Neural progenitor cell (in vitro differentiated cells): ENCODE measurements around the gene MZT2B. TPM values are rescaled to one million over a fixed set of nuclear protein-coding genes. Genes with fewer than 3 reads are reported as not detected.
"Not testable (repeated sequence)": the region's sequence is repeated elsewhere in the genome, so short reads cannot be mapped to it uniquely, and the experiment has no call there.

Experiments
- DNase-seq: peaks from one replicate; pipeline ENCODE4 v3.0.0-alpha.2; 2016; ENCODE audit warnings: low spot score
- H2AFZ ChIP-seq: fragments of 200-600 bp; sonication (generic); replicated peaks from 2 replicates; pipeline ENCODE4 v1.6.1; 2016; ENCODE audit warnings: antibody characterized with exemption
- H3F3A ChIP-seq: fragments of 200-600 bp; sonication (generic); 2 replicates; pipeline ENCODE4 v1.6.1; 2016; ENCODE audit warnings: antibody characterized with exemption, low read depth
- H3K27ac ChIP-seq: fragments of 200-600 bp; sonication (generic); 2 replicates; pipeline ENCODE4 v1.5.1; 2016; ENCODE audit warnings: mild to moderate bottlenecking
- H3K27me3 ChIP-seq: fragments of 200-600 bp; sonication (generic); 2 replicates; pipeline ENCODE4 v1.6.1; 2016; ENCODE audit warnings: mild to moderate bottlenecking, moderate library complexity
- H3K36me3 ChIP-seq: fragments of 200-600 bp; sonication (generic); 2 replicates; pipeline ENCODE4 v1.5.1; 2016
- H3K4me1 ChIP-seq: fragments of 200-600 bp; sonication (generic); 2 replicates; pipeline ENCODE4 v1.6.1; 2016; ENCODE audit warnings: mixed run types
- H3K4me2 ChIP-seq: fragments of 200-600 bp; sonication (generic); 2 replicates; pipeline ENCODE4 v1.6.1; 2016
- H3K4me3 ChIP-seq: fragments of 200-600 bp; sonication (generic); 2 replicates; pipeline ENCODE4 v1.5.1; 2016
- H3K79me2 ChIP-seq: fragments of 200-600 bp; sonication (generic); 2 replicates; pipeline ENCODE4 v1.6.1; 2016; ENCODE audit warnings: low read depth
- H3K9ac ChIP-seq: fragments of 200-600 bp; sonication (generic); 2 replicates; pipeline ENCODE4 v1.6.1; 2016
- H3K9me3 ChIP-seq: fragments of 200-600 bp; sonication (generic); 2 replicates; pipeline ENCODE4 v1.5.1; 2016; ENCODE audit warnings: low read depth
- H4K20me1 ChIP-seq: fragments of 200-600 bp; sonication (generic); 2 replicates; pipeline ENCODE4 v1.6.1; 2016; ENCODE audit warnings: low read depth
- H3K27ac Mint-ChIP-seq: 3 replicates; pipeline ENCODE4 v1.8.0; 2021; ENCODE audit warnings: mixed read lengths
- H3K27me3 Mint-ChIP-seq: 2 replicates; pipeline ENCODE4 v1.8.0; 2022; ENCODE audit warnings: low read depth, mild to moderate bottlenecking, inconsistent platforms, moderate library complexity, mixed read lengths; ENCODE audit not compliant: insufficient read depth
- H3K36me3 Mint-ChIP-seq: 3 replicates; pipeline ENCODE4 v1.8.0; 2021; ENCODE audit warnings: mixed read lengths
- H3K4me1 Mint-ChIP-seq: 3 replicates; pipeline ENCODE4 v1.8.0; 2021; ENCODE audit warnings: mixed read lengths
- H3K4me3 Mint-ChIP-seq: 3 replicates; pipeline ENCODE4 v1.8.0; 2021; ENCODE audit warnings: mild to moderate bottlenecking, moderate library complexity, mixed read lengths
- H3K9me3 Mint-ChIP-seq: 3 replicates; pipeline ENCODE4 v1.8.0; 2020; ENCODE audit warnings: mixed read lengths
- CTCF ChIP-seq: fragments of 200-600 bp; sonication (generic); IDR thresholded peaks from 2 replicates; pipeline ENCODE4 v1.5.1; 2017; ENCODE audit warnings: antibody characterized with exemption, mild to moderate bottlenecking
- EZH2 ChIP-seq: fragments of 200-600 bp; sonication (generic); IDR thresholded peaks from 2 replicates; pipeline ENCODE4 v1.6.1; 2017; ENCODE audit warnings: antibody characterized with exemption, mild to moderate bottlenecking, moderate library complexity
- total RNA-seq: library from RNA; depleted of rRNA; stranded (reverse); fragments of >200 nt; gene quantifications from 2 replicates; pipeline ENCODE4 v1.2.3, GENCODE V29; 2015; ENCODE audit warnings: low replicate concordance

MZT2B gene
- total RNA-seq, 1 donor from 2014 or later, result 21.4 TPM

GRCh38 chr2:130198343-130198742, 16.3 kb downstream of the MZT2B start, which contains the start of gene TUBA3E:
Gene TUBA3E, minus strand, starts transcription at chr2:130198439. Its CDS starts 79 bp downstream, at chr2:130198360.
- no peaks in the 10 kb centered on the region for H3K27me3 ChIP-seq
- peaks cover 4% of the 10 kb centered on the region for H3K27me3 Mint-ChIP-seq
- H3K79me2 ChIP-seq, result no peaks in the 10 kb centered on the region
- no peaks in the 10 kb centered on the region for H3K4me1 ChIP-seq
- no peak for DNase-seq
- TF ChIP-seq EZH2 (no peak), CTCF (no peak)
- no peak within 1 kb of the TSS for H3K4me3 ChIP-seq
- no peak within 1 kb of the TSS for H3K27ac Mint-ChIP-seq
- no peak within 1 kb of the TSS for H2AFZ ChIP-seq
- peak within 1 kb of the TSS; percentile 35 for H3K4me3 Mint-ChIP-seq
- H4K20me1 ChIP-seq, result no peaks in the 10 kb centered on the region
- H3K9ac ChIP-seq, result no peak within 1 kb of the TSS
- no peak within 1 kb of the TSS for H3K4me2 ChIP-seq
- no peaks in the 10 kb centered on the region for H3K36me3 ChIP-seq
- no peaks in the 10 kb centered on the region for H3F3A ChIP-seq
- H3K9me3 Mint-ChIP-seq, result no peaks in the 10 kb centered on the region
- peaks cover 2% of the 10 kb centered on the region for H3K4me1 Mint-ChIP-seq
- no peaks in the 10 kb centered on the region for H3K9me3 ChIP-seq
- no peaks in the 10 kb centered on the region for H3K36me3 Mint-ChIP-seq
- H3K27ac ChIP-seq, result no peak within 1 kb of the TSS

GRCh38 chr2:130202518-130202917, 20.5 kb downstream of the MZT2B start:
- H3K4me3 Mint-ChIP-seq, H3K9me3 Mint-ChIP-seq, H3K36me3 Mint-ChIP-seq: not testable (repeated sequence)

GRCh38 chr2:130203150-130203549, 21.1 kb downstream of the MZT2B start:
- H3K4me3 Mint-ChIP-seq, H3K9ac ChIP-seq, H3K27ac Mint-ChIP-seq, H2AFZ ChIP-seq, H3K4me3 ChIP-seq, DNase-seq, H4K20me1 ChIP-seq, H3K9me3 Mint-ChIP-seq, H3K36me3 ChIP-seq, H3K4me1 Mint-ChIP-seq, H3K9me3 ChIP-seq, H3K4me1 ChIP-seq, H3K4me2 ChIP-seq, H3F3A ChIP-seq, H3K27ac ChIP-seq, H3K36me3 Mint-ChIP-seq, H3K79me2 ChIP-seq, H3K27me3 Mint-ChIP-seq, H3K27me3 ChIP-seq: not testable (repeated sequence)

More at GRCh38 chr2:130202518-130202917, 20.5 kb downstream of the MZT2B start:
- not testable (repeated sequence) for DNase-seq, H3K4me1 ChIP-seq, H3K79me2 ChIP-seq, H3K4me2 ChIP-seq, H3K27ac Mint-ChIP-seq, H2AFZ ChIP-seq, H3F3A ChIP-seq, H3K27me3 Mint-ChIP-seq, H3K27ac ChIP-seq, H3K27me3 ChIP-seq, H3K4me1 Mint-ChIP-seq, H4K20me1 ChIP-seq, H3K36me3 ChIP-seq, H3K9ac ChIP-seq, H3K9me3 ChIP-seq, H3K4me3 ChIP-seq

- not testable (repeated sequence) for H3K36me3 Mint-ChIP-seq, H3K9me3 ChIP-seq, H3K4me3 Mint-ChIP-seq, H3K27ac ChIP-seq, H4K20me1 ChIP-seq, H2AFZ ChIP-seq, H3K9ac ChIP-seq, H3K27ac Mint-ChIP-seq, H3K79me2 ChIP-seq, H3K9me3 Mint-ChIP-seq, H3K4me3 ChIP-seq, H3K4me1 ChIP-seq, H3K4me2 ChIP-seq, H3K27me3 Mint-ChIP-seq, H3K36me3 ChIP-seq, DNase-seq, H3F3A ChIP-seq, H3K4me1 Mint-ChIP-seq
- peaks cover 15% of the 10 kb centered on the region for H3K27me3 ChIP-seq
These were observed 25.0 kb downstream of the MZT2B start for GRCh38 chr2:130207051-130207450.

- H3K4me3 Mint-ChIP-seq, H3K27ac Mint-ChIP-seq, H4K20me1 ChIP-seq, H3K4me1 ChIP-seq, H3K4me3 ChIP-seq, H3F3A ChIP-seq, H3K79me2 ChIP-seq, H3K9me3 Mint-ChIP-seq, H2AFZ ChIP-seq, H3K4me2 ChIP-seq, H3K9me3 ChIP-seq, DNase-seq, H3K4me1 Mint-ChIP-seq, H3K36me3 Mint-ChIP-seq, H3K27me3 Mint-ChIP-seq, H3K36me3 ChIP-seq, H3K9ac ChIP-seq, H3K27me3 ChIP-seq, H3K27ac ChIP-seq: not testable (repeated sequence)
These were observed 37.1 kb downstream of the MZT2B start for GRCh38 chr2:130219147-130219546.

GRCh38 chr2:130220505-130220904, 38.4 kb downstream of the MZT2B start:
- H3K4me3 ChIP-seq, H3K4me1 Mint-ChIP-seq, H3K4me2 ChIP-seq, H3K36me3 Mint-ChIP-seq, H3K9me3 Mint-ChIP-seq, H3K27me3 ChIP-seq, H3K27ac Mint-ChIP-seq, H3K4me1 ChIP-seq, H3K79me2 ChIP-seq, H3K9ac ChIP-seq, H2AFZ ChIP-seq, H4K20me1 ChIP-seq, H3K27ac ChIP-seq, H3F3A ChIP-seq, H3K36me3 ChIP-seq, DNase-seq, H3K9me3 ChIP-seq, H3K4me3 Mint-ChIP-seq, H3K27me3 Mint-ChIP-seq: not testable (repeated sequence)

- H3K27ac ChIP-seq, H3K4me2 ChIP-seq, H3K9me3 Mint-ChIP-seq, H3K79me2 ChIP-seq, H3K4me1 ChIP-seq, H3K4me3 Mint-ChIP-seq, H3K9me3 ChIP-seq, H3F3A ChIP-seq, H4K20me1 ChIP-seq, H3K36me3 ChIP-seq, H3K27ac Mint-ChIP-seq, H3K27me3 ChIP-seq, H3K27me3 Mint-ChIP-seq, DNase-seq, H3K36me3 Mint-ChIP-seq, H2AFZ ChIP-seq, H3K4me3 ChIP-seq, H3K9ac ChIP-seq, H3K4me1 Mint-ChIP-seq: not testable (repeated sequence)
These were observed 40.5 kb downstream of the MZT2B start for GRCh38 chr2:130222523-130222922.

GRCh38 chr2:130228005-130228404, 45.9 kb downstream of the MZT2B start:
- H3K36me3 ChIP-seq, H3K27me3 ChIP-seq, H3K9me3 ChIP-seq, H3K4me1 Mint-ChIP-seq, H3K9ac ChIP-seq, H3K27me3 Mint-ChIP-seq, H3F3A ChIP-seq, H3K36me3 Mint-ChIP-seq, H3K9me3 Mint-ChIP-seq, H3K27ac Mint-ChIP-seq, H3K4me3 ChIP-seq, H3K4me1 ChIP-seq, H2AFZ ChIP-seq, DNase-seq, H3K79me2 ChIP-seq, H3K4me3 Mint-ChIP-seq, H3K27ac ChIP-seq, H4K20me1 ChIP-seq, H3K4me2 ChIP-seq: not testable (repeated sequence)
